GM12872 (cell line): ENCODE measurements around the gene CDKN2B-AS1.

Experiments
- TF ChIP-seq, protein P1 (sequence below): IDR thresholded peaks from 3 replicates; pipeline ENCODE4 v1.5.1; 2011; ENCODE audit warnings: low read depth, mild to moderate bottlenecking, low read length, moderate library complexity; ENCODE audit not compliant: insufficient read depth

Gene CDKN2B-AS1

DNA sequence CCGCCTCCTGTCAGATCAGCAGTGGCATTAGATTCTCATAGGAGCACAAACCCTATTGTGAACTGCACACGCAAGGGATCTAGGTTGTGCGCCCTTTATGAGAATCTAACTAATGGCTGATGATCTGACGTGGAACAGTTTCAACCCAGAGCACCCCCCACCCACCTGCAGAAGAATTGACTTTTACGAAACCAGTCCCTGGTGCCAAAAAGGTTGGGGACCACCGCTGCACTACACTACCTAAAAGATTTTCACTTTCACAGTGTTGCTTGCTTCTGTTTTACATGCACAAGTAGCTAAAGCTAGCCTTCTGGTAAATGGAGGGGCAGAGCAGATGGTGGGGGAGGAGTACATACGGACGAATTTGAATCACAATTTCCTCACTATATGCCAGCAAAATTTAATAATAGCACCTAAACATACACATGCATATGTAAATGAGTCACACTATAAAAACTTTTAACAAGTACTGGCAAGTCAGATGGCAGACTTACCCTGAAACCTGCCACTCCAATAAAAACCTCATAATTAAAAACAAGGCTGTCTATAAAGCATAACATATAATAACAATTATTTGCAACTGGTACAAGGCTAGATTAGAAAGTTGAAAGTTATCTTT lies 38.5 kb downstream of the CDKN2B-AS1 start:
- TF ChIP-seq, protein P1, sequence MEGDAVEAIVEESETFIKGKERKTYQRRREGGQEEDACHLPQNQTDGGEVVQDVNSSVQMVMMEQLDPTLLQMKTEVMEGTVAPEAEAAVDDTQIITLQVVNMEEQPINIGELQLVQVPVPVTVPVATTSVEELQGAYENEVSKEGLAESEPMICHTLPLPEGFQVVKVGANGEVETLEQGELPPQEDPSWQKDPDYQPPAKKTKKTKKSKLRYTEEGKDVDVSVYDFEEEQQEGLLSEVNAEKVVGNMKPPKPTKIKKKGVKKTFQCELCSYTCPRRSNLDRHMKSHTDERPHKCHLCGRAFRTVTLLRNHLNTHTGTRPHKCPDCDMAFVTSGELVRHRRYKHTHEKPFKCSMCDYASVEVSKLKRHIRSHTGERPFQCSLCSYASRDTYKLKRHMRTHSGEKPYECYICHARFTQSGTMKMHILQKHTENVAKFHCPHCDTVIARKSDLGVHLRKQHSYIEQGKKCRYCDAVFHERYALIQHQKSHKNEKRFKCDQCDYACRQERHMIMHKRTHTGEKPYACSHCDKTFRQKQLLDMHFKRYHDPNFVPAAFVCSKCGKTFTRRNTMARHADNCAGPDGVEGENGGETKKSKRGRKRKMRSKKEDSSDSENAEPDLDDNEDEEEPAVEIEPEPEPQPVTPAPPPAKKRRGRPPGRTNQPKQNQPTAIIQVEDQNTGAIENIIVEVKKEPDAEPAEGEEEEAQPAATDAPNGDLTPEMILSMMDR, result no peak

DNA sequence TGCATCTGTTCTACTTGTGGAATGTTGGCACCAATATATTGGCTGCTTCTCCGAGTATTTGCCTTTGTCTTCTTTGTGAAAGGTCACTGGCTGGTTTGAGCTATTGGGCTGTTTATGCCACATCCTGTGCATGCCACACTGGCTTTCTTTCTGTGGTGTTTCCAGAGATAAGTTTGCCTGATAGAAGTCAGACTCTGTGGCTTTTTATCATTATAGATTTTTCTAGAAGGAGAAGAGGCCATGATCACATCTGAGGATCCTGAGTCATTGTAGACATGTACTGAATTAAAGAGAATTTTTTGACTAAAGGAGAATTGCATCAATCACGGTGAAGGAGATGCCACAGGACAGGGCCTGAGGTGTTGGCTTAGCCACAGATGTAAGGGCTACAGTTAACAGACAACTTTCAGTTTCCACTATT lies 41.0 kb downstream of the CDKN2B-AS1 start:
- TF ChIP-seq, protein P1, result no peak

DNA sequence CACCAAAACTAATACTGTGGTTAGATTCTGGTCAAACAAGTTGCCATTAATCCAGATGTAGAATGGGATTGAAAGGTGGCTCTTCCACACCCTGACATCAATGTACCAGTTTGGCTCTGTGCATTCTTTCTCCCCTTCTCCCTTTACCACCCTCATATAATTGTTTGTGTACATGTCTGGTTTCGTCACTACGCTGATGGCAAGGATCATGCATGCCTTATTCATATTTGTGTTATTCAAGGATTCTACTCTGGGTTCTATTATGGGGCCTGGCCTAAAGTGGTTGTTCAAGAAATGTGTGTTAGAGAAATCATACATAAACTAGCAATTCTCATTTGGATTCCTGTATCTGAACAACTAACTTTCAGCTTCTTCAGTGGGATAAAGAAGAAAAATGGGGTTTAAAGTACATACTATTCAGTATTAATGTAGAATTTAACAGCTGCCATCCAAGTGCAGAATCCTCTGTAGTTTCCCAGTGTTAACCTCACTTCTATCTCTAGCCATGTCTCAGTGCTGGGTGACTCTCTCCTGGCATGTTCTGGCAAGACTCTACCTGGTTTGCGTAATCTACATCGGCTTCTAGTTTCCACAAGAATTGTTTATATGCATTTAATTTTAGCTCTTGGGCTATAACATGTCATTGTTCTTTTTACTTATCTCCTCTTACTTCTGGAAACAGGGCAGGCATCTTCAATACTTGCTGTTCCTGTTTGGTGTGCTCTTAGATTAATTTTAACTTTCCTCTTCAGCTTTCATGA lies 42.5 kb downstream of the CDKN2B-AS1 start:
- TF ChIP-seq, protein P1, result no peak

DNA sequence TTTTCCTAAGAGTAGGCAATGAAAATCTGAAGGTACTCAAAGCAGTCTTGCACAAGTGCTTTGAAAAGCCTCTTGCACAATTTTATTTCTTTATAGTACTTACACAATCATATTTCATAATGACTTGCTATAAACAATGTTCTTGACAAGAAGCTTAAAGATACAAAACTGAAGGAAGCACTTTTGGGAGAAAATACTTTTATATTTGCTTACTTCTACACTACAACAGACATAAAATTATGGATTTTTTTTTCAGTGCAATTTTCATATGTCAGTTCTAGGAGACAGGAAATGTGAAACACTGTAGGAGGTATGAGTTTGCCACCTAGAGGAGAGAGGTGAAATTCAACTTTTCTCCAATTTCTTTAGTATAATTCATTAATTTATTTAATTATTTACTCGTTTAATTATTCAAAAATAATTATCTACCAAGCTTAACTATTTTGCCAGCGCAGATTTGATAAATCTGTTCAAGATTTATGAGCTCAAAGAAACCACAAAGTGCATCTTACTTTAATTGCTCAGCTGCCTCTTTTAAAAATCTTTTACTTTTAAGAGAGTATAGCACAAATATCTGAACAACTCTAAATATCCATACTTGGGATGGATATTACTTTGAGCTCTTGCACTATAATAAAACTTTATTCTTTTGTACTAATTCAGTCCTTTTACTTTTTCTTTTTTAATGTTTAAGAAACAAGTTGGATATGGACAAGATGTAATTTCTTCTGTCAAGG lies 43.5 kb downstream of the CDKN2B-AS1 start:
- TF ChIP-seq, protein P1, result peak; percentile 33; the same call in 1 of the 3 replicates

DNA sequence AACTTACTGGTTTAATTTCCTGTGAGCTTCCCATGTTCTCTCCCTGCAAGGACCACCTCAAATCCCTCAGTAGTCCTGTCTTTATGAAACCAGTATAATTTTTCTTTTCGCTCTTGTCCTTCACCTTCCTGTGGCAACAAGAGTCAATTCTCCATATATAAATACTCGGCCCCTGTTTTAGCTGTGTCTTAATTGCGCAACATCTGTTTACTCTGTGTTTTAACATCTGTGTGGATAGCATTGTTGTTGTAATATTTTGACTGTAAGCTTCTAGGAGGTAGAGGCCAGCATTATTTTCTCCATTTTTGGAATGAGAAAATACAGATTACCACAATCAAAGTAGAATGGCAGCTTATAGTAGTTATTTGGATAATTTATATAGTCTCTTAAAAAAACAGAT lies 44.7 kb downstream of the CDKN2B-AS1 start:
- TF ChIP-seq, protein P1, result no peak

DNA sequence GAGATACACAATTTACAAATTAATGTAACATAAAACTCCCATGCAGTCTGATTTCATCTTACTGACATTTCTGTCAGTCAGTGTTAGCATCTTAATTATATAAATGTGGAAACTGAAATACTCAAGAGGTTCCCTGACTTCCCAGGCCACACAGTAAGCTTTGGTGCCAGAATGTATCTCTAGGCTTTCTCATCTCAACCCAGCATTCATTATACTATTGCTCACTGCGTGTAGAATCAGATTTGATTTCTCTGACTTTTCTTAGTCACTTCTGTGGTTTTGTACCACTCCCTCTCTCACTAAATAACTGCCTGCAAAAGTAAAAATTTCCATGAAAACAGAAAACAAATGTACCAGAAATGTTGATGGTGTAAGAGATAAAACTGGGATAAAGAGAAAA lies 46.2 kb downstream of the CDKN2B-AS1 start:
- TF ChIP-seq, protein P1, result no peak

DNA sequence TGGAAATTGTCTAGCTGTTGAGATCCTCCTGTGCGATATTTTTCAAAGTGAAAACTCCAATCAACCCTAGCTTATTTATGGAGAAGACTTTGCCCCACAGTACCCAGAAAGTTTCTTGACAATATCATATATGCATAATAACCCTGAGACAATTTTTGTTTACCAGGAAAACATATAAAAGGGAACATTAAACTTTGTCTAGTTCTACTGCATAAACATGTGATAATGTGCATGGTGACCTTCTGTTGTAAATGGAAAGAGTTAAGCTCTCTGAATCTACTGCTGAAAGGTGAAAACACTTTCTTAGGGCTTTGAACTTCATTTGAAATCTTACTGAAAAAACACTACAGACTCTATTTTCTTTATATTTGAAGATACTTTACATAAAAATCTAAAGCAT lies 46.8 kb downstream of the CDKN2B-AS1 start:
- TF ChIP-seq, protein P1, result no peak
